Endothelial cell of umbilical vein (primary cell): Measurements from ENCODE around the gene PWWP2A. TPM values are rescaled to one million over a fixed set of nuclear protein-coding genes. Genes with fewer than 3 reads are reported as not detected.
A peak's percentile ranks its signal among the peaks of the same experiment; 100 is the strongest.

Source experiments
- BruUV-seq: library from RNA; stranded (reverse); fragments of 400-500 nt; replicated peaks from 2 replicates; lab custom pipeline; 2021; lab: Mats Ljungman, UMichigan
- CTCF ChIA-PET: fragments of 300-600, 350-600 bp; sonication (Branson Sonifier 250); formaldehyde crosslinking; loops from one replicate; lab custom pipeline; 2021; ENCODE audit warnings: antibody characterized with exemption, inconsistent platforms; lab: Charles Lee
- POLR2A ChIA-PET: fragments of 300-600, 350-600 bp; sonication (Branson Sonifier 250); formaldehyde crosslinking; loops from one replicate; lab custom pipeline; 2021; ENCODE audit warnings: antibody characterized with exemption, inconsistent platforms; lab: Charles Lee
- DNase-seq: peaks from one replicate; pipeline ENCODE4 v3.0.0-alpha.2; 2011; ENCODE audit warnings: low read depth, low spot score
- FAIRE-seq: peaks from 2 replicates; lab custom pipeline; 2011; peaks lifted over from hg19 to GRCh38; lab: Jason Lieb, UNC
- H2AFZ ChIP-seq: 2 replicates; pipeline ENCODE4 v1.6.0; 2012; ENCODE audit warnings: low read depth, low read length, control low read depth, inconsistent platforms
- H3K27ac ChIP-seq: 2 replicates; pipeline ENCODE4 v1.5.1; 2011; ENCODE audit warnings: low read depth, mild to moderate bottlenecking, control low read depth, low read length, moderate library complexity; ENCODE audit not compliant: insufficient read depth
- H3K27me3 ChIP-seq, 2 experiments: 2 replicates each; pipeline versions ENCODE4 v1.6.0 to v1.6.1; 2011; ENCODE audit warnings: low read length in 2 of 2, mixed read lengths in 1 of 2; ENCODE audit not compliant: control insufficient read depth in 2 of 2, insufficient read depth in 2 of 2
- H3K36me3 ChIP-seq, 2 experiments: 2 replicates in 1 of 2; 3 replicates in 1 of 2; pipeline ENCODE4 v1.5.1; 2011; ENCODE audit warnings: low read length in 2 of 2, mild to moderate bottlenecking in 1 of 2, moderate library complexity in 1 of 2; ENCODE audit not compliant: control insufficient read depth in 2 of 2, insufficient read depth in 2 of 2; ENCODE audit errors: extremely low read depth in 1 of 2
- H3K4me1 ChIP-seq: 3 replicates; pipeline ENCODE4 v1.5.1; 2011; ENCODE audit warnings: mild to moderate bottlenecking, low read length; ENCODE audit not compliant: control insufficient read depth, insufficient read depth; ENCODE audit errors: extremely low read depth
- H3K4me2 ChIP-seq: 2 replicates; pipeline ENCODE4 v1.6.1; 2011; ENCODE audit warnings: low read length, control low read depth, mixed read lengths; ENCODE audit not compliant: insufficient read depth
- H3K4me3 ChIP-seq, 3 experiments: fragments of 200-600 bp in 1 of 3; sonication (generic), shearing (Covaris generic) in 1 of 3; replicated peaks in 1 of 3; 2 replicates each; pipeline ENCODE4 v1.5.1; 2011 to 2016; ENCODE audit warnings: control low read depth in 3 of 3, low read length in 3 of 3, mild to moderate bottlenecking in 2 of 3, inconsistent platforms in 1 of 3, low read depth in 1 of 3, moderate library complexity in 1 of 3; ENCODE audit not compliant: insufficient read depth in 1 of 3
- H3K79me2 ChIP-seq: 2 replicates; pipeline ENCODE4 v1.6.0; 2012; ENCODE audit warnings: low read length, inconsistent platforms; ENCODE audit not compliant: control insufficient read depth, insufficient read depth
- H3K9ac ChIP-seq: replicated peaks from 2 replicates; pipeline ENCODE3; 2011; ENCODE audit warnings: low read length, control low read depth; ENCODE audit not compliant: insufficient read depth; ENCODE audit errors: extremely low read depth
- H3K9me1 ChIP-seq: replicated peaks from 3 replicates; pipeline ENCODE4 v1.6.0; 2011; ENCODE audit warnings: mild to moderate bottlenecking, low read length; ENCODE audit not compliant: control insufficient read depth, insufficient read depth; ENCODE audit errors: extremely low read depth
- H3K9me3 ChIP-seq: replicated peaks from 2 replicates; pipeline ENCODE4 v1.5.1; 2012; ENCODE audit warnings: low read length, inconsistent platforms; ENCODE audit not compliant: control insufficient read depth, insufficient read depth
- H4K20me1 ChIP-seq: replicated peaks from 2 replicates; pipeline ENCODE3; 2011; ENCODE audit warnings: mild to moderate bottlenecking, low read length; ENCODE audit not compliant: control insufficient read depth, insufficient read depth; ENCODE audit errors: extremely low read depth
- CTCF ChIP-seq, 2 donors: IDR thresholded peaks; 1 replicate in 1 of 2; 2 replicates in 1 of 2; pipeline ENCODE4 v1.5.1; 2011; ENCODE audit warnings: low read length in 2 of 2, mild to moderate bottlenecking in 2 of 2, moderate library complexity in 2 of 2, control low read depth in 1 of 2, inconsistent platforms in 1 of 2, low read depth in 1 of 2; ENCODE audit not compliant: insufficient read depth in 1 of 2; ENCODE audit errors: extremely low read depth in 1 of 2
- EZH2 ChIP-seq: IDR thresholded peaks from 2 replicates; pipeline ENCODE4 v1.6.1; 2012; ENCODE audit warnings: borderline replicate concordance, low read depth, mild to moderate bottlenecking, moderate library complexity, low read length, inconsistent platforms; ENCODE audit not compliant: severe bottlenecking
- FOS ChIP-seq: IDR thresholded peaks from 2 replicates; pipeline ENCODE4 v1.6.1; 2011; ENCODE audit warnings: mild to moderate bottlenecking, low read length, moderate library complexity, borderline replicate concordance; ENCODE audit not compliant: insufficient read depth
- GATA2 ChIP-seq: IDR thresholded peaks from 2 replicates; pipeline ENCODE4 v1.7.0; 2011; ENCODE audit warnings: low read depth, mild to moderate bottlenecking, moderate library complexity, mixed read lengths, low read length; ENCODE audit not compliant: insufficient read length, insufficient read depth
- JUN ChIP-seq: IDR thresholded peaks from 2 replicates; pipeline ENCODE4 v1.6.1; 2011; ENCODE audit warnings: borderline replicate concordance, low read depth; ENCODE audit not compliant: insufficient read length, insufficient read depth
- MAX ChIP-seq: IDR thresholded peaks from 2 replicates; pipeline ENCODE4 v1.6.1; 2011; ENCODE audit not compliant: insufficient read depth, insufficient read length
- MYC ChIP-seq: IDR thresholded peaks from one replicate; pipeline ENCODE4 v1.6.1; 2011; ENCODE audit warnings: mild to moderate bottlenecking, low read depth, low read length
- POLR2A ChIP-seq: IDR thresholded peaks from 2 replicates; pipeline ENCODE4 v1.6.1; 2012; ENCODE audit warnings: low read depth, mild to moderate bottlenecking, control low read depth, low read length
- POLR2AphosphoS5 ChIP-seq: IDR thresholded peaks from 2 replicates; pipeline ENCODE4 v1.6.1; 2012; ENCODE audit warnings: low read depth, mild to moderate bottlenecking, control low read depth, low read length, moderate library complexity; ENCODE audit not compliant: insufficient read depth
- dilution Hi-C: fragments of 300-500 bp; cut with MboI; formaldehyde crosslinking; loops from one replicate; pipeline ENCODE4 v1.15.0; 2019; ENCODE audit warnings: low sequenced_read_pairs; ENCODE audit not compliant: extremely low pct_ligation_motif_present
- intact Hi-C: fragments of 100-400 bp; cut with micrococcal nuclease; formaldehyde crosslinking; loops from one replicate; pipeline ENCODE4 v1.10.0; 2022
- polyA plus RNA-seq, 4 experiments: library from polyadenylated mRNA; depleted of rRNA in 3 of 4; stranded (reverse) in 3 of 4; unstranded in 1 of 4; fragments of >200 nt; gene quantifications; 2 replicates each; pipeline versions ENCODE4 v1.2.1 to v1.2.3, GENCODE V29; 2011 to 2012; ENCODE audit warnings: missing spikeins in 1 of 4
- total RNA-seq: library from RNA; stranded (reverse); gene quantifications from 2 replicates; pipeline ENCODE4 v1.2.3, GENCODE V29; 2021

The PWWP2A gene
- total and polyA plus RNA-seq, 2 donors (not counting 3 experiments of a cell fraction or from before 2014, with no cell fraction given): 4.6 to 19.3 TPM

- Histone ChIP-seq H3K4me2 (no peak overlapping the region), H3K4me3 (no peak overlapping the region), H3K36me3 (no peaks in the 10 kb centered on the region), H3K9me3 (no peaks in the 10 kb centered on the region), H3K79me2 (no peaks in the 10 kb centered on the region), H2AFZ (no peak overlapping the region), H3K27me3 (no peaks in the 10 kb centered on the region), H4K20me1 (no peaks in the 10 kb centered on the region), H3K27ac (peak overlapping the region; percentile 89), H3K9ac (no peak overlapping the region), H3K4me1 (peaks cover 44% of the 10 kb centered on the region), H3K9me1 (no peaks in the 10 kb centered on the region)
- DNase-seq (no peak), FAIRE-seq (no peak)
- ChIA-PET POLR2A (no interaction called here), CTCF (interaction anchor here (2.0 kb wide), 1 partner anchor 145 kb away, joined by 9 read pairs; no protein-coding TSS in a partner anchor)
- BruUV-seq: no TSS peak
- TF ChIP-seq EZH2 (no peak), MAX (no peak), CTCF (IDR thresholded peaks at IDR 0.05; ENCODE audit: extremely low read depth in 1 of 2, insufficient read depth in 1 of 2, low read depth in 1 of 2, low read length in 2 of 2) (no peak), POLR2A (no peak), JUN (no peak), POLR2AphosphoS5 (no peak), GATA2 (no peak), MYC (no peak), FOS (no peak)
- dilution Hi-C loops (no loop called here), intact Hi-C loops (loop anchor here (10.0 kb wide), 1 partner anchor 1772 kb away; no protein-coding TSS in a partner anchor)
Observed at GRCh38 chr5:160166973-160167623, 47.8 kb upstream of the PWWP2A start.
